PFSK-1 (cell line): ENCODE measurements around the gene SLC18A2.

Experiments
- POLR2AphosphoS5 ChIP-seq: IDR thresholded peaks from 2 replicates; pipeline ENCODE4 v1.6.1; 2012; ENCODE audit warnings: low read depth, mild to moderate bottlenecking, control low read depth, low read length, moderate library complexity
- SIN3A ChIP-seq: IDR thresholded peaks from 2 replicates; pipeline ENCODE4 v1.6.1; 2012; ENCODE audit warnings: mild to moderate bottlenecking, low read length, moderate library complexity, borderline replicate concordance; ENCODE audit not compliant: insufficient read depth
- TAF1 ChIP-seq: IDR thresholded peaks from 2 replicates; pipeline ENCODE4 v1.6.1; 2012; ENCODE audit warnings: low read length, control low read depth, borderline replicate concordance; ENCODE audit not compliant: insufficient read depth
- TF ChIP-seq, protein P1 (sequence below), 2 experiments: IDR thresholded peaks; 2 replicates each; pipeline versions ENCODE4 v1.6.1 to v1.8.0; 2011 to 2012; ENCODE audit warnings: low read depth in 2 of 2, low read length in 2 of 2, control low read depth in 1 of 2, inconsistent platforms in 1 of 2, mild to moderate bottlenecking in 1 of 2, moderate library complexity in 1 of 2; ENCODE audit not compliant: insufficient read depth in 1 of 2

DNA sequence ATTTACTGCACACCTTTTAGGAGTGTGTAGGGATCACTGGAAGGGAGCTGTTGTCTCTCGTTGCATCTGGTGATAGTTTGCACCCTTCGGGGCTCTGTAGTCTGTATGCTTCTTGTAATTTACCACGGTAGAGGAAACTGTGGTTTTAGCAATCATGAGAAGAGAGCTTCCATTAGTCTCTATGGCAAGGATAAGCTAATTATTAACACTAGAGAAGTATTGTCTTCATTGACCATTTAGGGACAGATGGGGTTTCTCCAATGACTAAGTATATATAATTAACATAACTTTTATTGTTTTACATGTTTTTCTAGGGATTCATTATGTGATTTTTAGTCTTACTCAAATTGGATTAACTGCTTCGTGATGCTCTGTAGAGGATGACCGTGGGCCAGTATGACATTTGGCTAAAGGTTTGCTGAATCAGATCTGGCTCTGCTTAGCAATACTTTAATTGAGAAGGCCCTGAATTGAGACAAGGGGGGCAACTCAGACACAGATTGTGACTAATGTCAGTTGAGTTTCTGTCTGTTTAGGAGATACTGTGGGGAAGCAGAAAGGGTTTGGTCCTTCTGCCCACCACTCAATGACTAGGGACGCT, 8.7 kb downstream of the SLC18A2 start:
- TF ChIP-seq POLR2AphosphoS5 (no peak), SIN3A (no peak), TAF1 (no peak)
- TF ChIP-seq, protein P1, sequence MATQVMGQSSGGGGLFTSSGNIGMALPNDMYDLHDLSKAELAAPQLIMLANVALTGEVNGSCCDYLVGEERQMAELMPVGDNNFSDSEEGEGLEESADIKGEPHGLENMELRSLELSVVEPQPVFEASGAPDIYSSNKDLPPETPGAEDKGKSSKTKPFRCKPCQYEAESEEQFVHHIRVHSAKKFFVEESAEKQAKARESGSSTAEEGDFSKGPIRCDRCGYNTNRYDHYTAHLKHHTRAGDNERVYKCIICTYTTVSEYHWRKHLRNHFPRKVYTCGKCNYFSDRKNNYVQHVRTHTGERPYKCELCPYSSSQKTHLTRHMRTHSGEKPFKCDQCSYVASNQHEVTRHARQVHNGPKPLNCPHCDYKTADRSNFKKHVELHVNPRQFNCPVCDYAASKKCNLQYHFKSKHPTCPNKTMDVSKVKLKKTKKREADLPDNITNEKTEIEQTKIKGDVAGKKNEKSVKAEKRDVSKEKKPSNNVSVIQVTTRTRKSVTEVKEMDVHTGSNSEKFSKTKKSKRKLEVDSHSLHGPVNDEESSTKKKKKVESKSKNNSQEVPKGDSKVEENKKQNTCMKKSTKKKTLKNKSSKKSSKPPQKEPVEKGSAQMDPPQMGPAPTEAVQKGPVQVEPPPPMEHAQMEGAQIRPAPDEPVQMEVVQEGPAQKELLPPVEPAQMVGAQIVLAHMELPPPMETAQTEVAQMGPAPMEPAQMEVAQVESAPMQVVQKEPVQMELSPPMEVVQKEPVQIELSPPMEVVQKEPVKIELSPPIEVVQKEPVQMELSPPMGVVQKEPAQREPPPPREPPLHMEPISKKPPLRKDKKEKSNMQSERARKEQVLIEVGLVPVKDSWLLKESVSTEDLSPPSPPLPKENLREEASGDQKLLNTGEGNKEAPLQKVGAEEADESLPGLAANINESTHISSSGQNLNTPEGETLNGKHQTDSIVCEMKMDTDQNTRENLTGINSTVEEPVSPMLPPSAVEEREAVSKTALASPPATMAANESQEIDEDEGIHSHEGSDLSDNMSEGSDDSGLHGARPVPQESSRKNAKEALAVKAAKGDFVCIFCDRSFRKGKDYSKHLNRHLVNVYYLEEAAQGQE (IDR thresholded peaks at IDR 0.05; ENCODE audit: insufficient read depth in 1 of 2, low read depth in 2 of 2, low read length in 2 of 2): no peak
